GM13977 (cell line): ENCODE measurements around the gene TFIP11.

Experiments used
- DNase-seq: peaks from one replicate; pipeline ENCODE4 v3.0.0; 2012; ENCODE audit warnings: low spot score
- CTCF ChIP-seq: IDR thresholded peaks from 2 replicates; pipeline ENCODE4 v1.5.1; 2012; ENCODE audit warnings: mild to moderate bottlenecking, control low read depth; ENCODE audit not compliant: insufficient read depth; ENCODE audit errors: extremely low read depth, missing control alignments
- in situ Hi-C: fragments of 300-500 bp; cut with MboI; formaldehyde crosslinking; loops from one replicate; pipeline ENCODE4 v1.12.0; 2022; ENCODE audit warnings: low sequenced_read_pairs, low pct_unique_long_range_greater_than_20kb, mixed read lengths, inconsistent platforms; ENCODE audit not compliant: unreplicated experiment

TFIP11 gene

GRCh38 chr22:26464312-26464711 is 48.0 kb downstream of the TFIP11 start:
- in situ Hi-C loops, result loop anchor here (10.0 kb wide), 1 partner anchor 100 kb away; no protein-coding TSS in a partner anchor
- no peak for TF ChIP-seq CTCF
- no peak for DNase-seq

GRCh38 chr22:26463688-26464087 is 48.6 kb downstream of the TFIP11 start:
- in situ Hi-C loops, result loop anchor here (10.0 kb wide), 1 partner anchor 99 kb away; no protein-coding TSS in a partner anchor
- TF ChIP-seq CTCF, result no peak
- DNase-seq, result no peak

- in situ Hi-C loops, result loop anchor here (10.0 kb wide), 1 partner anchor 98 kb away; no protein-coding TSS in a partner anchor
- DNase-seq, result no peak
- no peak for TF ChIP-seq CTCF
These were observed 49.1 kb downstream of the TFIP11 start for GRCh38 chr22:26463101-26463661.

GRCh38 chr22:26462641-26463040 is 49.6 kb downstream of the TFIP11 start:
- in situ Hi-C loops, result loop anchor here (10.0 kb wide), 1 partner anchor 98 kb away; no protein-coding TSS in a partner anchor
- no peak for DNase-seq
- no peak for TF ChIP-seq CTCF

- in situ Hi-C loops, result loop anchor here (10.0 kb wide), 1 partner anchor 97 kb away; no protein-coding TSS in a partner anchor
- no peak for DNase-seq
- no peak for TF ChIP-seq CTCF
These were observed 50.2 kb downstream of the TFIP11 start for GRCh38 chr22:26462051-26462450.

GRCh38 chr22:26461188-26461810 is 51.0 kb downstream of the TFIP11 start:
- in situ Hi-C loops, result loop anchor here (10.0 kb wide), 1 partner anchor 96 kb away; no protein-coding TSS in a partner anchor
- peak; percentile 53 for DNase-seq
- peak; percentile 69 for TF ChIP-seq CTCF
